ENCODE measurements around the gene F8A1.
"Not testable (repeated sequence)": the region's sequence is repeated elsewhere in the genome, so short reads cannot be mapped to it uniquely, and the experiment has no call there.

Gene F8A1

DNA sequence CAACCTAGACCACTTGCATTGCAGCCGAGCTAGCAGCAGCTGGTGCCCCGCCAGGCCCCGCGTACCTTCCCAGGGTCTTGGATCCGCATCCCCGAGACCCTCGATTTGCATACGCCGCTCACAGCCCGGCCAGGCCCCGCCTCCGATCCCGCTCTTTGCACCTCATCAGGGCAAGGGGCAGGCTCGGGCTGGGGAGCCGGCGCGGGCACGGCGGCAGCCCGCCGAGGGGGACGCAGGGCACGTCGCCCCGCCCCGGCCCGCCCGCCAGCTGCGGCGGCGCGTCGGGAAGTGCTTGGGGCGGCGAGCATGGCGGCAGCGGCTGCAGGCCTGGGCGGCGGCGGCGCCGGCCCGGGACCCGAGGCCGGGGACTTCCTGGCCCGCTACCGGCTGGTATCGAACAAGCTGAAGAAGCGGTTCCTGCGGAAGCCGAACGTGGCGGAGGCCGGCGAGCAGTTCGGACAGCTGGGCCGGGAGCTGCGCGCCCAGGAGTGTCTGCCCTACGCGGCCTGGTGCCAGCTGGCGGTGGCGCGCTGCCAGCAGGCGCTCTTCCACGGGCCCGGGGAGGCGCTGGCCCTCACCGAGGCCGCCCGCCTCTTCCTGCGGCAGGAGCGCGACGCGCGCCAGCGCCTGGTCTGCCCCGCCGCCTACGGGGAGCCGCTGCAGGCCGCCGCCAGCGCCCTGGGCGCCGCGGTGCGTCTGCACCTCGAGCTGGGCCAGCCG lies at the start of gene F8A1:
Gene F8A1 (plus strand): TSS at position 287 of the 720 bp plus-strand sequence. CDS start 20 bp downstream, at position 307.
- not testable (repeated sequence) for H3K9me3 Mint-ChIP-seq; H3K27me3 Mint-ChIP-seq; H3K4me1 Mint-ChIP-seq; H3K4me3 Mint-ChIP-seq; H3K36me3 Mint-ChIP-seq; DNase-seq (ENCODE audit: low spot score in 2 of 2); H3K27ac Mint-ChIP-seq
- ATAC-seq (ENCODE audit: low read depth), result peak; percentile 72

DNA sequence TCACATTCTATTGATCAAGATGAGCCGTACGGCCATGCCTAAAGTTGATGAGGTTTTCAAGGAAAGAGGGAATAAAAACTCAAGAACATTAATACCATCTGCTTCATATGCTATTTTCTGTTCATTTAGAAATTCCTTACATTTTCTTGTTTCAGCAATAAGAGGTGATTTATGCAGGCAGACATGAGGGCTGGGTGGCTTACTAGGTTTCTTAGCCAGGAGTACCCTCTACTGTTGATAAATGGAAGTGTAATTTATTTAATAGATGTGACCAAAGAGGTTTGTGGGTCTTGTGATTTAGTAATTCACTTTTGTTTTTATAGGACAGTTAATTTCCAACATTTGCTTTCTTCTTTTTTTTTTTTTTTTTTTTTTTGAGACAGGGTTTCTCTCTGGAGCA lies 45.3 kb upstream of the F8A1 start:
- DNase-seq (ENCODE audit: low spot score in 2 of 2) (peak in 1 of 2 donors; percentile 17), ATAC-seq (ENCODE audit: low read depth) (peak; percentile 73)
- Mint-ChIP-seq H3K36me3 (no peaks in the 10 kb centered on the region), H3K9me3 (no peaks in the 10 kb centered on the region), H3K27ac (no peak overlapping the region), H3K4me3 (no peak overlapping the region), H3K4me1 (no peaks in the 10 kb centered on the region), H3K27me3 (no peaks in the 10 kb centered on the region)

DNA sequence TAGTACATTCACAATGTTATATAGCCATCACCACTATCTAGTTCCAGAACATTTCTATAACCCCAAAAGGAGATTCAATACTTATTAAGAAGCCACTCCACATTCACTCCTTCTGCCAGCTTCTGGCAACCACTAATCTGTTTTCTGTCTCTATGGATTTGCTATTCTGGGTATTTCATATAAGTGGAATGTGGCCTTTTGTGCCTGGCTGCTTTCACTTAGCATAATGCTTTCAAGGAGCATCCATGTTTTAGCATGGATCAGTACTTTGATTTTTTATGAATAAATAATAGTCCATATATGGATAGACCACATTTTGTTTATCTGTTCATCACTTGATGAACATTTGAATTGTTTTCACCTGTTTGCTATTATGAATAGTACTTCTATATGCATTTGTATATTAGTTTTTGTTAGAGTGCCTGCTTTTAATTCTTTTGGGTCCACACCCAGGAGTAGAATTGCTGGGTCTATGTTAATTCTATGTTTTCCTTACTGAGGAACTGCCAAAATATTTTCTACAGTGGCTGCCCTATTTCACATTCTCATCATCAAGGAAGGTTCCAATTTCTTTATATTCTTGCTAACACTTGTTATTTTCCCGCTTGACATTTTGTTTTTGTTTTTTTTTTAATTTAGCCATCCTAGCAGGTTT lies 35.1 kb upstream of the F8A1 start:
- no peak overlapping the region for H3K27ac Mint-ChIP-seq
- no peaks in the 10 kb centered on the region for H3K9me3 Mint-ChIP-seq
- H3K27me3 Mint-ChIP-seq, result no peaks in the 10 kb centered on the region
- H3K36me3 Mint-ChIP-seq, result peaks cover 2% of the 10 kb centered on the region
- no peak overlapping the region for H3K4me3 Mint-ChIP-seq
- DNase-seq (ENCODE audit: low spot score in 2 of 2), result no peak
- ATAC-seq (ENCODE audit: low read depth), result no peak
- H3K4me1 Mint-ChIP-seq, result no peaks in the 10 kb centered on the region

- peaks cover 6% of the 10 kb centered on the region for H3K36me3 Mint-ChIP-seq
- no peaks in the 10 kb centered on the region for H3K4me1 Mint-ChIP-seq
- no peak for ATAC-seq (ENCODE audit: low read depth)
- no peaks in the 10 kb centered on the region for H3K27me3 Mint-ChIP-seq
- no peak overlapping the region for H3K27ac Mint-ChIP-seq
- no peak overlapping the region for H3K4me3 Mint-ChIP-seq
- DNase-seq (ENCODE audit: low spot score in 2 of 2), result no peak
- no peaks in the 10 kb centered on the region for H3K9me3 Mint-ChIP-seq
Measured at GRCh38 chrX:154855256-154855655, 30.9 kb upstream of the F8A1 start.

GRCh38 chrX:154868522-154868921 lies 17.6 kb upstream of the F8A1 start:
- H3K36me3 Mint-ChIP-seq; ATAC-seq (ENCODE audit: low read depth); H3K27me3 Mint-ChIP-seq; H3K27ac Mint-ChIP-seq; H3K4me3 Mint-ChIP-seq; DNase-seq (ENCODE audit: low spot score in 2 of 2); H3K4me1 Mint-ChIP-seq: not testable (repeated sequence)
- H3K9me3 Mint-ChIP-seq, result peaks cover 11% of the 10 kb centered on the region

- H3K4me3 Mint-ChIP-seq, result no peak overlapping the region
- DNase-seq (ENCODE audit: low spot score in 2 of 2), result no peak
- peaks cover 5% of the 10 kb centered on the region for H3K9me3 Mint-ChIP-seq
- H3K27ac Mint-ChIP-seq, result no peak overlapping the region
- H3K36me3 Mint-ChIP-seq, result peaks cover 2% of the 10 kb centered on the region
- H3K4me1 Mint-ChIP-seq, result peaks cover 2% of the 10 kb centered on the region
- H3K27me3 Mint-ChIP-seq, result no peaks in the 10 kb centered on the region
- ATAC-seq (ENCODE audit: low read depth), result no peak
Measured at GRCh38 chrX:154873329-154873728, 12.8 kb upstream of the F8A1 start.

DNA sequence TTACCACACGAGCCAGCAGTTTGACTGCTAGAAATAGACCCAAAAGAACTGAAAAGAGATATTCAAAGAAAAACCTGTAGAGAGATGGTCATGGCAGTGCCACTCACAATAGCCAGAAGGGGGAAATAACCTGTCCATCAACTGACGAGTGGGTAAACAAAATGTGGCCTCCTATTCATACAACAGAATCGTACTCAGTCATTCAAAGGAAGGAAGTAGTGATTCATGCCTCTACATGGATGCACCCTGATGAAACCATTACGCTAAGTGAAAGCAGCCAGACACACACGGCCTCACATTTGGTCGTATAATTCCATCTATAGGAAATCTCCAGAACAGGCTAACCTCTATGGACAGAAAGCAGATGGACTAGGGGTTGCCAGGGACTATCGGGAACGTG lies 2.1 kb upstream of the F8A1 start:
- not testable (repeated sequence) for ATAC-seq (ENCODE audit: low read depth); H3K9me3 Mint-ChIP-seq; H3K27me3 Mint-ChIP-seq; H3K4me1 Mint-ChIP-seq; H3K36me3 Mint-ChIP-seq; DNase-seq (ENCODE audit: low spot score in 2 of 2); H3K4me3 Mint-ChIP-seq; H3K27ac Mint-ChIP-seq

GRCh38 chrX:154885057-154885456 lies 1.1 kb upstream of the F8A1 start:
- not testable (repeated sequence) for H3K4me3 Mint-ChIP-seq; H3K36me3 Mint-ChIP-seq; H3K27ac Mint-ChIP-seq; H3K4me1 Mint-ChIP-seq; H3K9me3 Mint-ChIP-seq; H3K27me3 Mint-ChIP-seq; DNase-seq (ENCODE audit: low spot score in 2 of 2); ATAC-seq (ENCODE audit: low read depth)

GRCh38 chrX:154885549-154885948 lies 606 bp upstream of the F8A1 start:
- not testable (repeated sequence) for H3K4me1 Mint-ChIP-seq; H3K27ac Mint-ChIP-seq; DNase-seq (ENCODE audit: low spot score in 2 of 2); ATAC-seq (ENCODE audit: low read depth); H3K9me3 Mint-ChIP-seq; H3K27me3 Mint-ChIP-seq; H3K36me3 Mint-ChIP-seq; H3K4me3 Mint-ChIP-seq

- H3K9me3 Mint-ChIP-seq, H3K27ac Mint-ChIP-seq: not testable (repeated sequence)
Measured at GRCh38 chrX:154886789-154887221, 650 bp downstream of the F8A1 start.

DNA sequence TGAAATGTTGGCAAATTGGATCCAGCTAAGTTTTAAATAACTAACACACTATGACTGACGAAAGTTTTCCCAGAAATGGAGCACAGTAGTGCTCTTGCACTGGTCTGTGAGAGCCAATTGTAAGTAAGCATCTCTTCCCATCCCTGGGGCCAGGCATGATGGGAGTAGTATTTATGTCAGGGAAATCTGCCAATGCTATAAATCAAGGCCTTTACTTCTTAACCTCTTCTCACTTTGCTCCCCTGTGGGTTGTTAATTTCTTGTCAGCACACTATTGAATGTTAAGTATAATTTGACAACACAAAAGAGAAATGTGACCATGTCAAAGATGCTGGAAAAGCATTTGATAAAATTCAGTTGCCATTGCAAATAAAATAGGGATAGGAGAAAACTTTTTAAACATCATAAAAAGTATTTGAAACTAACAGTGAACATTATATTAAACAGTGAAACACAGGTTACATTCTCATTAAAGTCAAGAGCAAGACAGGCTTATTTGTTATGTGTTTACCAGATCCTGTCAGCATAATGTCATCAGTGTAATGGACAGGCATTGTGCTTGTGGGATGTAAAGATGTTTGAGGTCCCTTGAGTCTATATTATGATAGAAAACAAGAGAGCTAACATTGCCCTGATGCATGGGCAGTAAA lies 5.0 kb downstream of the F8A1 start:
- Mint-ChIP-seq H3K27me3 (no peaks in the 10 kb centered on the region), H3K36me3 (peaks cover 3% of the 10 kb centered on the region), H3K9me3 (no peaks in the 10 kb centered on the region), H3K4me1 (peaks cover 4% of the 10 kb centered on the region), H3K27ac (no peak overlapping the region), H3K4me3 (no peak overlapping the region)
- DNase-seq (ENCODE audit: low spot score in 2 of 2) (no peak), ATAC-seq (ENCODE audit: low read depth) (no peak)

More at GRCh38 chrX:154886789-154887221, 650 bp downstream of the F8A1 start:
- not testable (repeated sequence) for H3K4me1 Mint-ChIP-seq; H3K4me3 Mint-ChIP-seq; DNase-seq (ENCODE audit: low spot score in 2 of 2); H3K27me3 Mint-ChIP-seq; H3K36me3 Mint-ChIP-seq
- ATAC-seq (ENCODE audit: low read depth), result peak; percentile 67

GRCh38 chrX:154892296-154892695 lies 6.1 kb downstream of the F8A1 start:
- no peak overlapping the region for H3K27ac Mint-ChIP-seq
- H3K4me3 Mint-ChIP-seq, result no peak overlapping the region
- no peaks in the 10 kb centered on the region for H3K27me3 Mint-ChIP-seq
- DNase-seq (ENCODE audit: low spot score in 2 of 2) (no peak), ATAC-seq (ENCODE audit: low read depth) (no peak)
- H3K9me3 Mint-ChIP-seq, result no peaks in the 10 kb centered on the region
- H3K4me1 Mint-ChIP-seq, result peaks cover 4% of the 10 kb centered on the region
- H3K36me3 Mint-ChIP-seq, result peaks cover 3% of the 10 kb centered on the region

GRCh38 chrX:154900323-154900722 lies 14.2 kb downstream of the F8A1 start:
- Mint-ChIP-seq H3K4me3 (no peak overlapping the region), H3K9me3 (no peaks in the 10 kb centered on the region), H3K27ac (no peak overlapping the region), H3K27me3 (no peaks in the 10 kb centered on the region), H3K36me3 (no peaks in the 10 kb centered on the region), H3K4me1 (no peaks in the 10 kb centered on the region)
- DNase-seq (ENCODE audit: low spot score in 2 of 2) (no peak), ATAC-seq (ENCODE audit: low read depth) (no peak)

DNA sequence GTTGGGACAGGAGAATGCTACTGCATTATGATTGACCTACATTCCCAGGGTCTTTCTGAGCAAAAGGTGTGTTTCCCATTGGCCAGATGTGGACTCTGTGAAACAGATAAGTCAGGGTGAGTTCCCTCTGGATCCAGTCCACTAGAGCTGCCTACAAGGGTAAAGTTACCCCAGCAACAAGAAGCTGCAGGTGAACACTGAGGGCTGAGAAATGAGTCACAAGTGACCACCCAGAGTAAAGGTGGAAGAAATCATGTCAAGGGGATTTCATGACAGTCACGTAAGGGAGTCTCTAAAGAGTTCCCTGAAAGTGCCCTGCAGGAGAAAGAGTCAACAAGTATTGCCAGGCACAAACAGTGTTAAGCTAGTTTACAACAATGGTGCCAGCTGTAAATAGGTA lies 16.3 kb downstream of the F8A1 start:
- Mint-ChIP-seq H3K4me3 (no peak overlapping the region), H3K36me3 (no peaks in the 10 kb centered on the region), H3K27ac (no peak overlapping the region), H3K4me1 (no peaks in the 10 kb centered on the region), H3K27me3 (no peaks in the 10 kb centered on the region), H3K9me3 (no peaks in the 10 kb centered on the region)
- DNase-seq (ENCODE audit: low spot score in 2 of 2) (no peak), ATAC-seq (ENCODE audit: low read depth) (no peak)
